ENCODE data around the gene CTRB1. TPM values are rescaled to one million over a fixed set of nuclear protein-coding genes. Genes with fewer than 3 reads are reported as not detected.

CTRB1 gene
- total RNA-seq, 1 experiment from 2014 or later, result not detected

DNA sequence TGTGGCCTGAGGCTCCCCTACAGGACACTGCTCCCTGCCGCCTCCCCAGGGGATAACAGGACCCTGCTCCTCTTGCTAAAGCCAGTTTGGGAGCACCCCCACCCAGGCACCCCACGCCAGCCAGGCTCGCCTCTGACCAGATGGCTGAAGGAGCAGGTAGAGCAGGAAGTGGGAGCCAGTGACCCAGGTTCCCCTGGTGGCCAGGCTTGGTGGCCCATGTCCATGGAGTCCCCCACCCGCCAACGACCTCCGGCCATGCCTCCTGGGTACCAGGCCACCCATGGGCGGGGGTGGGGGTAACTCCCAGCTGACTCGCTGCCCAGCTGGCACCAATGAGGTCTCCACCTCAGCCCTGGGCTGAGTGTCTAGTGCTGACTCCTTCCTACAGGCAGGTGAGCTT lies 22.6 kb downstream of the CTRB1 start:
- Histone ChIP-seq H3T11ph (ENCODE audit: low read length) (no peak overlapping the region), H2BK120ac (ENCODE audit: low read depth, low read length, poor library complexity, severe bottlenecking) (no peak overlapping the region), H2BK12ac (ENCODE audit: insufficient read length, low read depth, low read length) (no peak overlapping the region), H4K8ac (replicated peaks; ENCODE audit: insufficient read length, low read depth, low read length) (no peak overlapping the region), H3K23ac (ENCODE audit: insufficient read length, low read depth, low read length) (no peak overlapping the region), H4K5ac (ENCODE audit: insufficient read length, low read depth, low read length) (no peak overlapping the region), H3K4me2 (ENCODE audit: insufficient read depth, insufficient read length, low read length) (no peak overlapping the region), H2AFZ (ENCODE audit: low read length) (no peak overlapping the region), H3K79me1 (ENCODE audit: insufficient read depth, low read depth, low read length, poor library complexity, severe bottlenecking) (peaks cover 7% of the 10 kb centered on the region), H3K27me3 (ENCODE audit: insufficient read depth, low read length) (no peaks in the 10 kb centered on the region), H2BK15ac (ENCODE audit: low read depth, low read length) (no peak overlapping the region), H3K9me3 (ENCODE audit: control insufficient read depth, low read depth, low read length) (no peaks in the 10 kb centered on the region), H3K14ac (ENCODE audit: insufficient read depth, low read length) (no peak overlapping the region), H3K56ac (ENCODE audit: insufficient read length, low read depth, low read length) (no peak overlapping the region), H3K4me1 (ENCODE audit: insufficient read depth, low read length) (no peaks in the 10 kb centered on the region; the same call in 1 of the 2 replicates), H2AK5ac (ENCODE audit: insufficient read length, low read length) (no peak overlapping the region), H3K4ac (ENCODE audit: low read depth, low read length) (no peak overlapping the region), H3K9ac (ENCODE audit: extremely low read depth, insufficient read length, low read length) (no peak overlapping the region), H3K23me2 (ENCODE audit: insufficient read length, low read depth, low read length, poor library complexity, severe bottlenecking) (no peaks in the 10 kb centered on the region), H2BK5ac (ENCODE audit: insufficient read length, low read length) (no peak overlapping the region), H3K79me2 (ENCODE audit: insufficient read depth, low read length) (peaks cover 19% of the 10 kb centered on the region; the same call in 1 of the 2 replicates), H2BK20ac (ENCODE audit: low read depth, low read length, poor library complexity, severe bottlenecking) (no peak overlapping the region), H4K91ac (ENCODE audit: insufficient read length, low read depth, low read length) (no peak overlapping the region), H3K27ac (ENCODE audit: insufficient read length, low read depth, low read length) (no peak overlapping the region), H4K20me1 (ENCODE audit: control insufficient read depth, insufficient read depth, insufficient read length) (no peaks in the 10 kb centered on the region), H3K18ac (ENCODE audit: insufficient read length, low read depth, low read length) (no peak overlapping the region)
- peak overlapping the region in 2 of 3 experiments; percentile 74 to 90; a peak in 2 of 7 replicates for H3K27ac Mint-ChIP-seq
- H3K9me3 Mint-ChIP-seq, result no peaks in the 10 kb centered on the region
- no peaks in the 10 kb centered on the region; the same call in 1 of the 2 replicates for H3K27me3 Mint-ChIP-seq (ENCODE audit: low read depth)
- peaks cover 29 to 47% (median 40%) of the 10 kb centered on the region in 3 experiments; a peak in 6 of 7 replicates for H3K36me3 Mint-ChIP-seq (ENCODE audit: insufficient read depth in 1 of 3, low read depth in 3 of 3)
- no peak overlapping the region for H3K4me3 Mint-ChIP-seq
- no CpG with 5 or more reads among the region's 8 CpGs for WGBS (ENCODE audit: extremely low coverage, insufficient read length, low lambda C conversion rate)
- TF ChIP-seq, protein P1, sequence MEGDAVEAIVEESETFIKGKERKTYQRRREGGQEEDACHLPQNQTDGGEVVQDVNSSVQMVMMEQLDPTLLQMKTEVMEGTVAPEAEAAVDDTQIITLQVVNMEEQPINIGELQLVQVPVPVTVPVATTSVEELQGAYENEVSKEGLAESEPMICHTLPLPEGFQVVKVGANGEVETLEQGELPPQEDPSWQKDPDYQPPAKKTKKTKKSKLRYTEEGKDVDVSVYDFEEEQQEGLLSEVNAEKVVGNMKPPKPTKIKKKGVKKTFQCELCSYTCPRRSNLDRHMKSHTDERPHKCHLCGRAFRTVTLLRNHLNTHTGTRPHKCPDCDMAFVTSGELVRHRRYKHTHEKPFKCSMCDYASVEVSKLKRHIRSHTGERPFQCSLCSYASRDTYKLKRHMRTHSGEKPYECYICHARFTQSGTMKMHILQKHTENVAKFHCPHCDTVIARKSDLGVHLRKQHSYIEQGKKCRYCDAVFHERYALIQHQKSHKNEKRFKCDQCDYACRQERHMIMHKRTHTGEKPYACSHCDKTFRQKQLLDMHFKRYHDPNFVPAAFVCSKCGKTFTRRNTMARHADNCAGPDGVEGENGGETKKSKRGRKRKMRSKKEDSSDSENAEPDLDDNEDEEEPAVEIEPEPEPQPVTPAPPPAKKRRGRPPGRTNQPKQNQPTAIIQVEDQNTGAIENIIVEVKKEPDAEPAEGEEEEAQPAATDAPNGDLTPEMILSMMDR (conservative IDR thresholded peaks at IDR 0.05), result no peak
- peaks cover 25 to 40% of the 10 kb centered on the region in 2 experiments for H3K4me1 Mint-ChIP-seq
- no peak for DNase-seq

All from H9 (cell line).